H1 (cell line): ENCODE data around the gene TNNT1. TPM values are rescaled to one million over a fixed set of nuclear protein-coding genes. Genes with fewer than 3 reads are reported as not detected.
"Not testable (repeated sequence)": the region's sequence is repeated elsewhere in the genome, so short reads cannot be mapped to it uniquely, and the experiment has no call there.

Source experiments
- CTCF ChIA-PET: fragments of 300-600 bp; sonication (Branson Sonifier 250); formaldehyde crosslinking; loops from one replicate; lab custom pipeline; 2021; ENCODE audit not compliant: partially characterized antibody; lab: Charles Lee
- POLR2A ChIA-PET: fragments of 300-600 bp; sonication (Branson Sonifier 250); formaldehyde crosslinking; loops from one replicate; lab custom pipeline; 2021; ENCODE audit warnings: inconsistent platforms; ENCODE audit not compliant: partially characterized antibody; lab: Charles Lee
- DNase-seq, 2 experiments: peaks; one replicate each; pipeline versions ENCODE4 v3.0.0 to v3.0.0-alpha.2; 2010 to 2022; ENCODE audit warnings: low spot score in 2 of 2, low read depth in 1 of 2, mixed read lengths in 1 of 2
- FAIRE-seq: peaks from 2 replicates; lab custom pipeline; 2011; peaks lifted over from hg19 to GRCh38; lab: Jason Lieb, UNC
- H2AFZ ChIP-seq: 2 replicates; pipeline ENCODE4 v1.8.1; 2012; ENCODE audit warnings: low read length, inconsistent platforms
- H2AK5ac ChIP-seq: 2 replicates; pipeline ENCODE4 v1.6.1; 2013; ENCODE audit warnings: low read depth, low read length
- H2BK120ac ChIP-seq: replicated peaks from 2 replicates; pipeline ENCODE3; 2013; ENCODE audit warnings: low read depth, low read length, inconsistent platforms
- H2BK12ac ChIP-seq: 2 replicates; pipeline ENCODE4 v1.6.1; 2013; ENCODE audit warnings: low read depth, low read length
- H2BK15ac ChIP-seq: 2 replicates; pipeline ENCODE4 v1.6.1; 2013; ENCODE audit warnings: low read length
- H2BK20ac ChIP-seq: 2 replicates; pipeline ENCODE4 v1.6.1; 2013; ENCODE audit warnings: low read length
- H2BK5ac ChIP-seq: 2 replicates; pipeline ENCODE4 v1.6.1; 2013; ENCODE audit warnings: low read depth, low read length
- H3K14ac ChIP-seq: 2 replicates; pipeline ENCODE4 v1.6.1; 2013; ENCODE audit warnings: inconsistent platforms; ENCODE audit not compliant: insufficient read length
- H3K18ac ChIP-seq: 2 replicates; pipeline ENCODE4 v1.6.1; 2013; ENCODE audit warnings: low read length; ENCODE audit errors: extremely low read depth
- H3K23ac ChIP-seq: 2 replicates; pipeline ENCODE4 v1.6.1; 2013; ENCODE audit warnings: inconsistent platforms; ENCODE audit not compliant: insufficient read length
- H3K23me2 ChIP-seq: 2 replicates; pipeline ENCODE4 v1.6.1; 2013; ENCODE audit warnings: low read depth, low read length
- H3K27ac ChIP-seq: 2 replicates; pipeline ENCODE4 v1.6.1; 2011; ENCODE audit warnings: low read depth, low read length, inconsistent platforms
- H3K27me3 ChIP-seq, 4 experiments: replicated peaks in 1 of 4; 1 replicate in 1 of 4; 2 replicates in 3 of 4; pipeline versions ENCODE4 v1.6.1 to v1.8.1; 2011 to 2013; ENCODE audit warnings: low read length in 3 of 4, mild to moderate bottlenecking in 3 of 4, inconsistent platforms in 2 of 4, mixed read lengths in 2 of 4, moderate library complexity in 1 of 4; ENCODE audit not compliant: control insufficient read depth in 3 of 4, insufficient read depth in 3 of 4; ENCODE audit errors: extremely low read depth in 1 of 4
- H3K36me3 ChIP-seq, 4 experiments: 2 replicates each; pipeline versions ENCODE4 v1.6.1 to v1.8.1; 2011 to 2013; ENCODE audit warnings: mild to moderate bottlenecking in 4 of 4, low read length in 3 of 4, moderate library complexity in 2 of 4, control low read depth in 1 of 4, inconsistent platforms in 1 of 4; ENCODE audit not compliant: insufficient read depth in 4 of 4, control insufficient read depth in 2 of 4
- H3K4ac ChIP-seq: replicated peaks from 2 replicates; pipeline ENCODE3; 2013; ENCODE audit warnings: low read length, low read depth, mixed read lengths, inconsistent platforms; ENCODE audit not compliant: insufficient read length
- H3K4me1 ChIP-seq, 4 experiments: replicated peaks in 1 of 4; 1 replicate in 1 of 4; 2 replicates in 3 of 4; pipeline versions ENCODE4 v1.6.1 to v1.8.1; 2011 to 2013; ENCODE audit warnings: low read length in 3 of 4, inconsistent platforms in 2 of 4, mixed read lengths in 1 of 4; ENCODE audit not compliant: insufficient read depth in 4 of 4, control insufficient read depth in 3 of 4
- H3K4me2 ChIP-seq, 2 experiments: 2 replicates each; pipeline versions ENCODE4 v1.6.1 to v1.8.1; 2011 to 2013; ENCODE audit warnings: low read depth in 2 of 2, low read length in 2 of 2, control low read depth in 1 of 2, inconsistent platforms in 1 of 2, mild to moderate bottlenecking in 1 of 2; ENCODE audit not compliant: insufficient read depth in 1 of 2
- H3K4me3 ChIP-seq, 4 experiments: fragments of 200-600, 300-600 bp in 1 of 4; sonication (generic), shearing (Covaris generic), sonication (Bioruptor Twin) in 1 of 4; 2 replicates each; pipeline versions ENCODE4 v1.5.1 to v1.8.1; 2011 to 2016; ENCODE audit warnings: low read length in 4 of 4, low read depth in 3 of 4, control low read depth in 2 of 4, inconsistent platforms in 2 of 4, mild to moderate bottlenecking in 2 of 4, mixed read lengths in 1 of 4, moderate library complexity in 1 of 4; ENCODE audit not compliant: insufficient read depth in 2 of 4; ENCODE audit errors: extremely low read depth in 1 of 4
- H3K56ac ChIP-seq: replicated peaks from 2 replicates; pipeline ENCODE3; 2013; ENCODE audit warnings: low read depth, mild to moderate bottlenecking, mixed read lengths, low read length, inconsistent platforms; ENCODE audit not compliant: insufficient read length
- H3K79me1 ChIP-seq: 2 replicates; pipeline ENCODE4 v1.6.1; 2013; ENCODE audit warnings: low read depth, low read length, control low read depth
- H3K79me2 ChIP-seq, 2 experiments: 2 replicates each; pipeline versions ENCODE4 v1.6.1 to v1.8.1; 2012 to 2013; ENCODE audit warnings: low read length in 2 of 2, mild to moderate bottlenecking in 2 of 2, inconsistent platforms in 1 of 2; ENCODE audit not compliant: insufficient read depth in 2 of 2, control insufficient read depth in 1 of 2
- H3K9ac ChIP-seq, 4 experiments: replicated peaks in 1 of 4; 1 replicate in 1 of 4; 2 replicates in 3 of 4; pipeline versions ENCODE4 v1.6.1 to v1.8.1; 2011 to 2013; ENCODE audit warnings: low read depth in 3 of 4, low read length in 3 of 4, control low read depth in 2 of 4, mild to moderate bottlenecking in 2 of 4, moderate library complexity in 2 of 4, inconsistent platforms in 1 of 4; ENCODE audit errors: extremely low read depth in 1 of 4
- H3K9me3 ChIP-seq, 2 experiments: 2 replicates each; pipeline versions ENCODE4 v1.6.1 to v1.8.1; 2012 to 2013; ENCODE audit warnings: mild to moderate bottlenecking in 2 of 2, moderate library complexity in 2 of 2, control low read depth in 1 of 2, inconsistent platforms in 1 of 2, low read depth in 1 of 2, low read length in 1 of 2, mixed read lengths in 1 of 2; ENCODE audit not compliant: insufficient read depth in 2 of 2
- H4K20me1 ChIP-seq, 2 experiments: replicated peaks in 1 of 2; 2 replicates each; pipeline versions ENCODE3 to v1.8.1; 2011 to 2013; ENCODE audit warnings: inconsistent platforms in 2 of 2, low read length in 2 of 2, mild to moderate bottlenecking in 1 of 2; ENCODE audit not compliant: insufficient read depth in 2 of 2, control insufficient read depth in 1 of 2
- H4K5ac ChIP-seq: 2 replicates; pipeline ENCODE4 v1.6.1; 2013; ENCODE audit warnings: low read length, low read depth, mixed read lengths, inconsistent platforms; ENCODE audit not compliant: insufficient read length
- H4K8ac ChIP-seq: 2 replicates; pipeline ENCODE4 v1.8.0; 2013; ENCODE audit warnings: mild to moderate bottlenecking, moderate library complexity, low read length, inconsistent platforms; ENCODE audit not compliant: insufficient read depth; ENCODE audit errors: extremely low read depth
- H4K91ac ChIP-seq: replicated peaks from 2 replicates; pipeline ENCODE3; 2013; ENCODE audit warnings: low read length, mixed read lengths, inconsistent platforms; ENCODE audit not compliant: insufficient read length
- WGBS, 2 experiments: shearing (Covaris generic) in 1 of 2; methylation state at CpG; one replicate each; pipeline versions ENCODE4 v1.1.6 to v1.1.7; 2013 to 2015; ENCODE audit warnings: low lambda C conversion rate in 2 of 2, mixed read lengths in 2 of 2, inconsistent platforms in 1 of 2, low coverage in 1 of 2, missing lambda C conversion rate in 1 of 2; ENCODE audit not compliant: insufficient replicate concordance in 2 of 2, insufficient coverage in 1 of 2, insufficient read length in 1 of 2; ENCODE audit errors: extremely low coverage in 1 of 2, missing lambda C conversion rate in 1 of 2; 5-methylcytosine and 5-hydroxymethylcytosine counted together
- polyA plus RNA-seq, 7 experiments: library from polyadenylated mRNA; depleted of rRNA in 3 of 7; stranded (reverse) in 5 of 7; unstranded in 2 of 7; fragments of >200 nt in 5 of 7; fragments of 200-250 nt in 2 of 7; gene quantifications; 1 replicate in 5 of 7; 2 replicates in 1 of 7; 4 replicates in 1 of 7; pipeline versions ENCODE4 v1.2.1 to v1.2.3, GENCODE V29; 2011 to 2013; ENCODE audit warnings: missing spikeins in 2 of 7, mixed read lengths in 2 of 7
- total RNA-seq: library from RNA; stranded (reverse); fragmentation: NEBNext Ultra II Directional; extraction: Animal tissue kit (Norgen Biotek cat#: 25700); gene quantifications from 2 replicates; pipeline ENCODE4 v1.2.1, GENCODE V29; 2021
- TF ChIP-seq, protein P1 (sequence below): IDR thresholded peaks from 2 replicates; pipeline ENCODE4 v1.6.1; 2012; ENCODE audit warnings: inconsistent platforms

The TNNT1 gene
- total and polyA plus RNA-seq, 2 of the 8 experiments (the other 6 are each of a cell fraction or from before 2014, with no cell fraction given), result 69.6 to 107 TPM

DNA sequence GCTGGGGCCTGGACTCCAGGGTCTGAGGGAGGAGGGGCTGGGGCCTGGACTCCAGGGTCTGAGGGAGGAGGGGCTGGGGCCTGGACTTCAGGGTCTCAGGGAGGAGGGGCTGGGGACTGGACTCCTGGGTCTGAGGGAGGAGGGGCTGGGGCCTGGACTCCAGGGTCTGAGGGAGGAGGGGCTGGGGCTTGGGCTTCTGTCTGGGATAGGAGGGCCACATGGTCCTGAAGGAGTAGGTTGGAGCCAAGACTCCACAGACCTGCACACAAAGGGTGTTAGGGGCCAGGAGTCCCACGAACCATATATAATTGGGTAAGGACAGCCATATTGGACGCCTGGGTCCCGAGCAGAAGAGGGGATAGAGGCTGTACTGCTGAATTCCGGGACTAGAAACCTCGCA, 6.8 kb upstream of the TNNT1 start:
- FAIRE-seq, H3K4ac ChIP-seq, H3K27me3 ChIP-seq, H3K9me3 ChIP-seq, H3K9ac ChIP-seq, DNase-seq, H3K79me2 ChIP-seq, H4K20me1 ChIP-seq, H3K36me3 ChIP-seq, H2BK120ac ChIP-seq, H4K91ac ChIP-seq, H3K14ac ChIP-seq, H4K5ac ChIP-seq, H2BK5ac ChIP-seq, H2BK15ac ChIP-seq, H3K18ac ChIP-seq, H2BK12ac ChIP-seq, H3K79me1 ChIP-seq, H2AFZ ChIP-seq, H2AK5ac ChIP-seq, H2BK20ac ChIP-seq, H3K23ac ChIP-seq, H3K27ac ChIP-seq, H3K23me2 ChIP-seq: not testable (repeated sequence)
- H3K56ac ChIP-seq, result peak overlapping the region; percentile 49
- peak overlapping the region; percentile 82 to 94 for H3K4me2 ChIP-seq
- peak overlapping the region; percentile 60 for H4K8ac ChIP-seq
- H3K4me1 ChIP-seq, result peaks cover 3 to 18% (median 6%) of the 10 kb centered on the region in 4 experiments
- H3K4me3 ChIP-seq, result peak overlapping the region; percentile 53 to 67 (median 66)
- POLR2A ChIA-PET, result interaction anchor here (0.6 to 3.2 kb wide), 6 partner anchors 9 to 688 kb away, joined by 3 to 19 read pairs (median 4); partner anchors contain the start of gene UBE2S
- CTCF ChIA-PET, result interaction anchor here (0.9 to 1.3 kb wide), 4 partner anchors 9 to 148 kb away, joined by 3 to 9 read pairs (median 5); no protein-coding TSS in a partner anchor
- TF ChIP-seq, protein P1, sequence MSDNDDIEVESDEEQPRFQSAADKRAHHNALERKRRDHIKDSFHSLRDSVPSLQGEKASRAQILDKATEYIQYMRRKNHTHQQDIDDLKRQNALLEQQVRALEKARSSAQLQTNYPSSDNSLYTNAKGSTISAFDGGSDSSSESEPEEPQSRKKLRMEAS, result 0 out of 2 replicates have a peak, but pooled peaks have one; percentile 8
- 10% methylated on average over 5 of the region's 5 CpGs; no CpG with 5 or more reads in 1 of the 2 experiments for WGBS, 2 experiments
